ENCODE results near the gene ASIC4. TPM values are rescaled to one million over a fixed set of nuclear protein-coding genes. Genes with fewer than 3 reads are reported as not detected.

The ASIC4 gene
- total and polyA plus RNA-seq, 2 of the 13 experiments (the other 11 are each of a cell fraction or from before 2014, with no cell fraction given), result 0.03 TPM; not detected in 1

GRCh38 chr2:219498280-219499057 is 15.8 kb upstream of the ASIC4 start, which contains the start of gene GMPPA (continued):
- TF ChIP-seq CSRNP1 (CRISPR knock-in tag; IDR thresholded peaks at IDR 0.05), result 0 out of 2 replicates have a peak, but pooled peaks have one; percentile 10
- TF ChIP-seq LBX2 (CRISPR knock-in tag; IDR thresholded peaks at IDR 0.05; ENCODE audit: borderline replicate concordance), result 0 out of 2 replicates have a peak, but pooled peaks have one; percentile 12
- no peak for TF ChIP-seq ZNF841 (CRISPR knock-in tag; IDR thresholded peaks at IDR 0.05; ENCODE audit: borderline replicate concordance)
- TF ChIP-seq JUNB (CRISPR knock-in tag; IDR thresholded peaks at IDR 0.05; ENCODE audit: borderline replicate concordance), result no peak
- TF ChIP-seq SRY (CRISPR knock-in tag; IDR thresholded peaks at IDR 0.05), result peak; percentile 30; the same call in 1 of the 2 replicates
- TF ChIP-seq PBX3 (CRISPR knock-in tag; IDR thresholded peaks at IDR 0.05; ENCODE audit: borderline replicate concordance), result no peak
- TF ChIP-seq PCBP2 (optimal IDR thresholded peaks at IDR 0.05; ENCODE audit: low read depth, low read length, poor library complexity, severe bottlenecking), result no peak
- TF ChIP-seq KMT2B (CRISPR knock-in tag; IDR thresholded peaks at IDR 0.05), result no peak; the same call in 1 of the 2 replicates
- TF ChIP-seq ZNF207 (IDR thresholded peaks at IDR 0.05; ENCODE audit: borderline replicate concordance), result no peak
- TF ChIP-seq ZNF180 (CRISPR knock-in tag; IDR thresholded peaks at IDR 0.05; ENCODE audit: borderline replicate concordance, low read depth), result peak; percentile 54; the same call in 1 of the 2 replicates
- peak; percentile 89; the same call in 1 of the 2 replicates for TF ChIP-seq ZNF589 (CRISPR knock-in tag; conservative IDR thresholded peaks at IDR 0.05)
- TF ChIP-seq ZBTB38 (CRISPR knock-in tag; IDR thresholded peaks at IDR 0.05), result no peak; the same call in none of the 2 replicates
- TF ChIP-seq ATF1 (CRISPR knock-in tag; IDR thresholded peaks at IDR 0.05), result no peak
- TF ChIP-seq SRF (IDR thresholded peaks at IDR 0.05; ENCODE audit: low read depth, low read length), result 0 out of 2 replicates have a peak, but pooled peaks have one; percentile 45
- TF ChIP-seq TSC22D2 (CRISPR knock-in tag; IDR thresholded peaks at IDR 0.05; ENCODE audit: borderline replicate concordance), result no peak
- TF ChIP-seq ZEB1 (IDR thresholded peaks at IDR 0.05; ENCODE audit: insufficient replicate concordance, low read depth), result no peak
- TF ChIP-seq SAP130 (CRISPR knock-in tag; IDR thresholded peaks at IDR 0.05; ENCODE audit: low read depth), result peak; percentile 98
- peak; percentile 41; the same call in 1 of the 2 replicates for TF ChIP-seq ISL2 (CRISPR knock-in tag; IDR thresholded peaks at IDR 0.05)
- peak; percentile 62; the same call in 1 of the 2 replicates for TF ChIP-seq NFATC3 (CRISPR knock-in tag; IDR thresholded peaks at IDR 0.05)
- TF ChIP-seq MXI1 (IDR thresholded peaks at IDR 0.05; ENCODE audit: borderline replicate concordance, low read depth, low read length), result peak; percentile 94; the same call in 2 of the 3 replicates
- peak; percentile 44; the same call in 1 of the 2 replicates for TF ChIP-seq ZNF503 (CRISPR knock-in tag; IDR thresholded peaks at IDR 0.05)
- 0 out of 2 replicates have a peak, but pooled peaks have one; percentile 25 for TF ChIP-seq ZZZ3 (CRISPR knock-in tag; IDR thresholded peaks at IDR 0.05; ENCODE audit: borderline replicate concordance)

Data from HepG2 (cell line).